Measurements from ENCODE around the gene BFSP2.

Gene BFSP2, protein sequence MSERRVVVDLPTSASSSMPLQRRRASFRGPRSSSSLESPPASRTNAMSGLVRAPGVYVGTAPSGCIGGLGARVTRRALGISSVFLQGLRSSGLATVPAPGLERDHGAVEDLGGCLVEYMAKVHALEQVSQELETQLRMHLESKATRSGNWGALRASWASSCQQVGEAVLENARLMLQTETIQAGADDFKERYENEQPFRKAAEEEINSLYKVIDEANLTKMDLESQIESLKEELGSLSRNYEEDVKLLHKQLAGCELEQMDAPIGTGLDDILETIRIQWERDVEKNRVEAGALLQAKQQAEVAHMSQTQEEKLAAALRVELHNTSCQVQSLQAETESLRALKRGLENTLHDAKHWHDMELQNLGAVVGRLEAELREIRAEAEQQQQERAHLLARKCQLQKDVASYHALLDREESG

DNA sequence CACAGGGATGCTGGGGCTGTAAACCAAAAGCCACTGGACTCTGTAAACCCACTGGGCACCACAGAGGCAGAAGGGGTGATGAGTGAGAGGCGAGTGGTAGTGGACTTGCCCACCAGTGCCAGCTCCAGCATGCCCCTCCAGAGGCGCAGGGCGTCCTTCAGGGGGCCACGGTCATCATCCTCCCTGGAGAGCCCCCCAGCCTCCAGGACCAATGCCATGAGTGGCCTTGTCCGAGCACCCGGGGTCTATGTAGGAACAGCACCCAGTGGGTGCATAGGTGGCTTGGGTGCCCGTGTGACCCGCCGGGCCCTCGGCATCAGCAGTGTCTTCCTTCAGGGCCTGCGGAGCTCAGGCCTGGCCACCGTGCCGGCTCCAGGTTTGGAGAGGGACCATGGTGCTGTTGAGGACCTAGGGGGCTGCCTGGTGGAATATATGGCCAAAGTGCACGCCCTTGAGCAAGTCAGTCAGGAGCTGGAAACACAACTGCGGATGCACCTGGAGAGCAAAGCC is at the start of gene BFSP2:
Gene BFSP2, plus strand, starts transcription at position 51 of the 510 bp plus-strand sequence. Its CDS starts 28 bp downstream, at position 79.
- DNase-seq: no peak

DNA sequence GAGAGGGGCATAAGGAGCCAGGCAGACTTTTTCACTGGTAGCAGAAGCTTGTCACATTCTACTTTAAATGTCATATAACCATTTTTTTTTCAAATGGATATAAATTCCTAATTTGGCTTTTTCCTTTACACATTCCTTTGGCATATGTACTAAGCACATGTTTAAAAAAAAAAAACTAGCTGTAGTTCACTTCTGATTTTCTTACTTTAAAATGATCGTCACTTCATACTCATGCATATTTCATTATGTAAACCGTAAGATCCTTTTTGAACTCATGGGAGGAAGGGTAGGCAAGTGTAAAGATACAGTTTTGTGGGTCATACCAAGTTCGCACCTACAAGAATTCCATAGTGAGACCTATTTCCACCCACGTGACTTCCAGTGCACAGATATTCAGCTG is 45.1 kb upstream of the BFSP2 start:
- no peak for DNase-seq

DNA sequence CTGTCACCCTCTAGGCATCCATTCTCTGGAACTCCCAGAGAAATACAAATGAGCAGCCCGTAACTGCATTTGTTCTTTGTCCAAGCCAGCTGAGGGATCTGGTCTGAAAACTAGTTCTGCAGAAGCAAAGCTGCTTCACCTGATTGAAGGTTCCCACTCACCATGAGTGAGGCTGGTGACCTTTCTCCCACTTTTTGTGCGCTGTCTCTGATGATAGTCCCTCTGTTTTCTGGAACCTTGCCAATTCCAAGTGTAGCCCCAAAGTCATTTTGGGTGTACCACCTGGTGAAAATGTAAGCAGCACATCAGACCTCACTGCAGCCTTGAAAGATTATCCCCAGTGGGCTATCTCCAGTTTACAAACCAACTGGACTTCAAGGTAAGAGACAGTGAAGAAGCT is 39.4 kb upstream of the BFSP2 start:
- DNase-seq: no peak

DNA sequence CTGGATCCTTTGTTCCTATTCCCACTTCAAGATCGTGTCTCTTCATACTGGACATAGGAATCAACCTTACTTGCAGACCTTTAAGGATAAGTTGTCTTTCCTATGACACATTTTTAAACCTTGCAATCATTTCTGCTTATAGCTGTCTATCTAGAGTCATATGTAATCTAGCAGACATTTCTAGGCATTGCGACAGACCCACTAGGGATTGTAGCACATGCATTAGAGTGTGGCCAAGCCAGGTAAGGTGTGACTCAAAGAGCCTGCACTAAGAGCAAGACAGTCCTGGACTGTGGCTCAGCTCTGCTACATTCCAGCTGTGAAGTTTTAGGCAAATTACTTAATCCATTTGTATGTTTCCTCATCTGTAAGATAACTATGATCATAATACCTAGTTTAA is 38.8 kb upstream of the BFSP2 start:
- DNase-seq: no peak

DNA sequence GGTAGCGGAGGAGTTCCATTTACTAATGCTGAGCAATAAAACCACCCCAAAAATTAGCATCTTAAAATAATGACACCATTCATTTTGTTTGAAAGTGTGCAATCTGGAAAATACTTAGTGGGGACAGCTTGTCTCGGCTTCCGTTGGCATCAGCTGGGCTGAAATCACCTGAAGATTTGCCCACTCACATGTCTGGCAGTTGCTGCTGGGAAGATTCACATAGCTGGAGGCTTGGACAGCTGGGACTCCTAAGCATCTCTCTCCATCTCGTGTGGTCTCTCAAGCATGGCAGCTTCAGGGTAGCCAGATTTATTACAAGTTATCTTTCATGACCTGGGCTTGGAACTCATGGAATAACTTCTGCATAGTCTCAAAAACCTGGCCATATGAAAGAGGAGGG is 38.4 kb upstream of the BFSP2 start:
- DNase-seq: no peak

DNA sequence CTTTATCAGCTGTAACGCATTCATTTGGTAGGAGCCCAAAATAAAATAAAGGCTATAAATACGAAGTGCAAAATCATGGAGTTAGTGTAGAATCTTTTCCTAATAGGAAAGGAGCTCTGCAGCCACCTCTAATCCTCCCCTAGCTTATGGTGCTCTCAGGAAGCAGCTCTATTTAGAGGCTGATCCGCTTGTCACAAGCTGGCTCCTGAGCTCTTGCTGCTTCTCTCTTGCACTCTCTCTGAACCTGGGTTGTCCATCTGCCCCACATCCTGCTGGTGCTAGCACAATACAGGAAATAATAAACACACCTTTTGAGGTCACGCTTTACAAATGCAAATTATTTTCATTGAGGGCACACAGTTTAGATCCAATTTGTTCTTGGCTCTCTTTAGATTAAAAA is 37.3 kb upstream of the BFSP2 start:
- DNase-seq: no peak

DNA sequence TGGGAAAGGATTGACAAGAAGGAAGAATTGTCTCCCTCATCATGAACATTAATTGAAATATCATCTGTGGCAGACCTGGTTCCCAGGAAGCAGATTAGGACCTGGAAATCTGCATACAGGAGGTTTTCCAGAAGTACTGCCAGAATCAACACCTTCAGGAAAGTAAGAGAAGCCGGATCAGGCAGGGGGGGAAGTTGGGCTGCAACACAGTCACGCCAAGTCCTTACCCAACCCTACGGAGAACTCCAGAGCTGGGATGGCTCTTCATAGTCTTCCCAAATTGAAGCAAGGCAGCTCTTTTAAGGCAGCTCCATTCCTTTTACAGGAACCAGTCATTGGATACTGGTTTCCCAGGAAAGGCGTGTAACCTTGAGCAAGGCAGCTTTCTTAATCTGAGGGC is 35.2 kb upstream of the BFSP2 start:
- no peak for DNase-seq

DNA sequence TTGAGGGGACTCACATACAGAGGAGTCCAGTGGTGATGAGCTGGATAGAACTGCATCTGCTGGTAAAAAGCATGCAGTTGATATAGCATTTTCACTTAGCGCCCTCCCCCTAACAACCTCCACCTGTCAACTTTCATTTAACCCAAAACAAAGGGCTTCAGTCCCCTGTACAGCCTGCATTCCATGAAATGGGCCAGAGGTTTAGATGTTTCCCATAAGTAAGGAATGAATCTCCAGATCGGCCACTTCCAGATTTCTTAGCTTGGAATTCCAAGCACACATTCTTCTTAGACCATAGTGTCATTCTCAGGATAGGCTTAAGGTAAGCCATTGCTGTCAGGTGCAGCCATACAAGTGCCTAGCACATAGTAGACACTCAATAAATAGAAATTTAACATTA is 32.9 kb upstream of the BFSP2 start:
- no peak for DNase-seq

DNA sequence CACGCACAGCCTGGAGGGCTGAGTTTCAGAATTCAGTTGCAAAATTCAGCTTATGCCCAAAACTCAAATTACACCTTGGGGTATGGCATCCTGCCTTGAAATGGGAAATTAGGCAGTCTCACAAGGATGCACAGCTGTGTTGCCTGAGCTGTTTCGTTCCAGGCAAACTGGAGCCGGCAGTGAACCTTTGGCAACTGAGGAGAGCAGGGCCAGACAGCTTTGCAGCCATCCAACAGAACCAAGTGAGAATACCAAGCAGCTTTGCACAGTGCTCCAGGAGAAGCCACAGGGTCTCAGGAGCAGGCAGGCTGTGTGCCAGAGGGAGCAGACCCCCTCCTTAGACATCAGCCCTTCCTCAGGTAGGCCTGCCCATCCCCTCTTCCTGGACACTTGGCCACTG is 32.5 kb upstream of the BFSP2 start:
- DNase-seq: no peak

DNA sequence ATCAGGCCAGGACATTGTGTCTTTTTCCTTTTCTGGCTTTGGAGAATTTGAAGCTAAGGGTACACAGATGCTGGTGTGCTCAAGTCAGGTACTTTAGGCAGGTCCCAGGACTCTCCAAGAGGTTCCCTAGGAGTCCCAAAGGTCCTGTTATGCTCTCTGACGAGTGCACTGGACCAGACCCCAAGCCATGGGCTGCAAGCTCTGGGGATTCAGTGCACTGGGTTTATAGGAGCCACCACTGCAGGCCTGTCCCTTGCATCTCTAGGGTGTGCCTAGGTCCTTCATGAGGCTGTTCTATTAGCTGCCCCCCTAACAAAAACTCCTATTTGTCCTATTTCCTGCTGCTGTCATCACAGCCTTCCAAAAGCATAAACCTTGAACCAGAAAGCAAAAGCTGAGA is 31.9 kb upstream of the BFSP2 start:
- no peak for DNase-seq

DNA sequence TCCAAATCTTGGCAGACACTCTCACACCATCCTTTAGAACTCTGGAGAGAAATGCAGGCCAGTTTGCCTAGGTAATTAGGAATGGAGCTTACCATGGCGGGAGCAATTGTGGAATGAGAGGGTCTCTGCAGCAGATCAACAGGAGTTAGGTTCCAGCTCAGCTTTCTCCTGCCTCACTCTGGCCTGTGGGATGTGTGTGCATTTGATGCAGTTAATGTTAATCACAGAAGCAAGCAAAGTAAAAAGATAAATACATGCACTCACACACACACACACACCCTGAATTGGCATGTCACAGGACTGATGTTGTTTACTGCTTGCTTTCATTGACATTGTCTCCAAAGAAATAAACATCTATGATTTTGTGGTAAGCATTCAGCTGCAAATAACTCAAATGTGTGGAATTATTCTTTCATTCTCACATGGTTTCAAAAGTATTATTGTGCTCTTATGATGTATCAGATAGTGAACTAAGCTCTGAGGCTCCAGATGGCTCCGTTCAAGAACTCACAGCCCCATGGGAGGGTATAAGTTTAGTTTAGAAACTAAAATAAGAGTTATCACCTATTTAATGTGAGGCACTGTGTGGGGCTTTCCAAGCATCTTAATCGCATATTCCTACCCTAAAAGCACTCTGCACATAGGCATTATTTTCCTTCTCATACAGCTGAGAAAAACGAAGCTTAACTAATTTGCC is 31.3 kb upstream of the BFSP2 start:
- DNase-seq: no peak

DNA sequence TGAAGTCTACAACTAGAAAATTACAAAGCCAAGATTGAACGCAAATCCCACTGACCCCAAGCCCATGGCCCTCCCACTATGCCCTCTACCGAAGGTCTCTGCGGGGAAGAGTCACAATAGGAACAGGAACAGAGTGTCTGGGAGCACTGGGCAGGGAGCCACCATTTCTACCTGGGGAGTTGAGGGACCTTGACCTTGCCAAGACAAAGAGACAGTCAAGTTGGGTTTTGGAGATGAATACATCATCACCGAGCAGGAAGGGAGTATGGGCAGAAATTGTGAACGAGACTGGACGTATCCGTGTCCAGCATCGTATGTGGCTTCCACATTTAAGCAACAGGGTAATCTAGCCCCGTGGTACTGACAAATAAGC is 30.8 kb upstream of the BFSP2 start:
- DNase-seq: no peak

DNA sequence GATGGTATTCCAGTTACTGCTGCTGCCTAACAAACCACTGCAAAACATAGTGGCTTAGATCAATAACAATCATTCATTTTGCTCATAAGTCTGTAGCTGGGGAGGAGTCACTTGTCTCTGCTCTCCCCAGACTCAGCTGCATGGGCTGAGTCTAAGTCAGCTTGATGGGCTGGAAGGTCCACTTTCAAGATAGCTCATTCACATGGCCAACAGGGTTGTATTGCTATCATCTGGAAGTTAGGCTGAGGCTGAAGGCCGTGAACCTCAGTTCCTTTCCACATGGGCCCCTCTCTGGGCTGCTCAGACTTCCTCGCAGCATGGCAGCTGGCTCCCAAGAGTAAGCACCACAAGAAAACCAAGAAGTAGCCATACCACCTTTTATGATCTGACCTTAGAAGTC is 28.7 kb upstream of the BFSP2 start:
- DNase-seq: no peak

DNA sequence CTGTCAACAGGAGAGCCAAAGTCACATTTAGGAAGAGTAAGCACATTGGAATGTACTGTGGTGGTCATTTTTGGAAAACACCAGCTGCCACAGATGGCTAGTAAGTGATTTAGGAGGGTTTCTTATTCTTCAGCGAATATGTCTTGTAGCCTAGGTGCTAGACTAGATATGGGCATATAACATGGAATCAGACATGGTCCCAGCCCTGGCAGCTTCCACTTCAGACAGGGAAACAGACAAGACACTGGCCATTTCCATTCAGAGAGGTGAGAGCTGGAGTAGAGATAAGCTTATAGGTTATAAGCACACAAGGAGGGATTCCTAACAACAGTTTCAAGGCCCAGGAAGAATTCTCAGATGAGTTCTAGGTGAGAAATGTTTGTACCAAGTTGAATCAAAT is 28.2 kb upstream of the BFSP2 start:
- DNase-seq: no peak

DNA sequence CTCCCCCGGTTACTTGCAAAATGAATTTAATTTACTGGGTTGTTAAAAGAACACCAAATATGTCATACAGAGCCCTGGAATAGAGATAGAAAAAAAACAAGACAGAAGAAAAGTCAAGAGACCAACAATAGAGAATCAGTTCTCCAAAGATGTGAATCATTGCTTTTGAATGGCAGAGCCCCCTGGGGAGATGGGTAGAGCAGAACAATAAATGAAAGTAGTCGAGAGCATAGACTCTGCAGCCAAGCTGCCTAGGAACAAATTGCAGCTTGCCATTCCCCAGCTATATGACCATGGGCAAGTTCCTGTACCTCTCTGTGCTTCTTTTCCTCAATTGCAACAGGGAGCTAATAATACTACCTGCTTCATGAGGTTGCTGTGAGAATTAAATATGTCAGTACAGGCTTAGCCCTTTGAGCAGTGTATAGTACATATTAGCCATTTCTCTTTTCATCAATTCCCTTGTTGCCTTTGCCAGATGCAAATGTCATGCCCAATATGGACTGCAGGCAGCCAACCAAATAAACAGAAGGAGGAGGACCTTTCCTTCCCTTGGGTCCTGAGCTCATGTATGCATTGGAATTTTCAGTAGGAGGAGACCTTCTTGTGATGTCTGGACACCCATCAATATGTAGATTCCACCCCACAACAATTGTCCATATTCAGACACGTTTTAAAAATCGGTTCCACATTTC is 25.0 kb upstream of the BFSP2 start:
- DNase-seq: peak; percentile 25

DNA sequence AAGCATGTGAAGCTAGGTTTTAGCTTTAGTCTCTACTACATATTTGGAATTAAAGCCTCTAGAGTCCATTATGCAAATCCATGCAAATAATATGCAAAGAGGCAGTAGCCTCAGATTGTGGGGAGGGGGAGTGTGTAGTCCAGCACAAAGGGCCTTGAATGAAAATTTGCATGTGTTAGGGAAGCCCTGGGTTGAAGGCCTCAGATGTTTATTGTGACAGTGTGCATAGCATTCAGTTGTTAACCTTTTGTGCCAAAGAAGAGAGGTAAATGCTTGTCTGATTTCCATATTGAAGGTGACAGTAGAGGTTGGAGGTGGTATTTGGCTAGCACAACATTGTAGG is 24.5 kb upstream of the BFSP2 start:
- DNase-seq: no peak

DNA sequence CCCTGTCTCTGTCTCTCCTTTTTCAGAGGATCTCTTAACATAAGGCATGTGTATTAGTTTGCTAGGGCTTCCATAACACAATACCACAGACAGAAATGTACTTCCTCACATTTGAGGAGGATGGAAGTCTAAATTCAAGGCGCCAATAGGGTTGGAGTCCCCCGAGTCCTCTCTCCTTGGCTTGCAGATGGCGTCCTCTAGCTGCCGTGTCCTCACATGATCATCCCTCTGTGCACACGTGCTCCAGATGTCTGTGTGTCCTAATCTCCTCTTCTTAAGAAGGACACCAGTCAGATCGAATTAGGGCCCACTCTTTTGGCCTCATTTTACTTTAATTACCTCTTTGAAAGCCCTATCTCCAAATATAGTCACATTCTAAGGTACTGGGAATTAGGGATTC is 23.0 kb upstream of the BFSP2 start:
- peak; percentile 6 for DNase-seq

DNA sequence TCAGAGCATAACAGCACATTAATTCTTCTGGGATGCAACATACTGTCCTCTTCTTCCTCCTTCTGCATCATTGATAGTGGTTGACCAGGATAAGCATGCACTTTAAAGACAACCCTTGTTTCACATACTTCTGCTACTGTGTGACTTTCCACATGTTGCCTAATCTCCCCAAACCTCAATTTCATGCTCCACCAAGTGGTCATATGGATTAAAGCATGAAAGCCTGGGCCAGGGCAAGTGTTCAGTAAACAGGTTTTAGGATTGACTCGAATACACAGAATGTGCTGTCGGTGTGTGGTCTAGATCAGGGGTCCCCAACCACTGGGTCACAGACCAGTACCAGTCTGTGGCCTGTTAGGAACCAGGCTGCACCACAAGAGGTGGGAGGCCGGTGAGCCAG is 22.5 kb upstream of the BFSP2 start:
- peak; percentile 58 for DNase-seq

DNA sequence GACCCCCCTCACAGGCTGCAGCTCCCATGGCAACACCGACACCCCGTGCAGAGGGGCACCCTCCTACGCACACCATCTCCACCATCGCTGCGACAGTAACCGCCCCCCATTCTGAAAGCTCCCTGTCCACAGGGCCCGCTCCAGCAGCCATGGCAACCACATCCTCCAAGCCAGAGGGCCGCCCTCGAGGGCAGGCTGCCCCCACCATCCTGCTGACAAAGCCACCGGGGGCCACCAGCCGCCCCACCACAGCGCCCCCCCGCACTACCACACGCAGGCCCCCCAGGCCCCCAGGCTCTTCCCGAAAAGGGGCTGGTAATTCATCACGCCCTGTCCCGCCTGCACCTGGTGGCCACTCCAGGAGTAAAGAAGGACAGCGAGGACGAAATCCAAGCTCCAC is 19.9 kb upstream of the BFSP2 start:
- DNase-seq: no peak

DNA sequence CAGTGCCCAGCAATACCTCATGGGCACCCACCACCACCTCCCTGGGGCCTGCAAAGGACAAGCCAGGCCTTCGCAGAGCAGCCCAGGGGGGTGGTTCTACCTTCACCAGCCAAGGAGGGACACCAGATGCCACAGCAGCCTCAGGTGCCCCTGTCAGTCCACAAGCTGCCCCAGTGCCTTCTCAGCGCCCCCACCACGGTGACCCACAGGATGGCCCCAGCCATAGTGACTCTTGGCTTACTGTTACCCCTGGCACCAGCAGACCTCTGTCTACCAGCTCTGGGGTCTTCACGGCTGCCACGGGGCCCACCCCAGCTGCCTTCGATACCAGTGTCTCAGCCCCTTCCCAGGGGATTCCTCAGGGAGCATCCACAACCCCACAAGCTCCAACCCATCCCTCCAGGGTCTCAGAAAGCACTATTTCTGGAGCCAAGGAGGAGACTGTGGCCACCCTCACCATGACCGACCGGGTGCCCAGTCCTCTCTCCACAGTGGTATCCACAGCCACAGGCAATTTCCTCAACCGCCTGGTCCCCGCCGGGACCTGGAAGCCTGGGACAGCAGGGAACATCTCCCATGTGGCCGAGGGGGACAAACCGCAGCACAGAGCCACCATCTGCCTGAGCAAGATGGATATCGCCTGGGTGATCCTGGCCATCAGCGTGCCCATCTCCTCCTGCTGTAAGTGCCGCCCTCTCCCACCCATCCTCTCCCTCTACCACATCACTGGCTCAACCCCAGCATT is 19.2 kb upstream of the BFSP2 start:
- DNase-seq: no peak

DNA sequence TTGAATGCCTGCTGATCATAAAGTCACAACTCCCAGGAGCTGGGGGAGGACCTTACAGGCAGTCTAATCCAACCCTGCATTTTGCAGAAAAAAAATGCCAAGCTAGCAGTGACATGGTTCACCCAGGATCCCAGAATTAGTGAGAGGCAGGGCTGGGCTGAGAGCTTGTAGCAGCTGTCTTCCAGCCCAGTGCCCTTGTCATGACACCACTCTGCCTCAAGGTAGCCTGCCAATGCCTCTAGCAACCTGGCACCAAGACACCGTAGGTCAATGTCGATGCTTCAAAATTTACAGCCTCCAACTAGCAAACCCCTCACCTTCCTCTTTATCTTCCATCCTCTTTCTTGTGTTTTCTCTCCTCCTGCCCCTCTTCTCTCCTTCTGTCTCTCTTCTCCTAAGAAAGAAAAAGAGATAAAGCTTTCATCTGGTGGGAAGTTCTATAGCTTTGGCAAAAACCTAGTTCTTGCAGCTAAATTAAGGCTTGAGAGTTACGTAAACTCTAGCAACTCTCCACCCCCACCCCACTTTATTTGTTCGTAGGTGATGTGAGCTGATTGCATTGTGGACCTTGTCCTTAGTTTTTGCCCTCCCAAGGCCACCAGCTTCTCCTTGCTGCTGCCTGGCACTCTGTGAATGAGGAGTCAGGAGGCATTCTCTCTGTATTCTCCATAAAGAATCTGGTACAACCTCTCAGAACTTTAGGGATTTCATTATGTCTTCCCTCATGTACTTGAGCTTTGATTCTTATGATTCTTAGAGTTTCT is 18.3 kb upstream of the BFSP2 start:
- no peak for DNase-seq

DNA sequence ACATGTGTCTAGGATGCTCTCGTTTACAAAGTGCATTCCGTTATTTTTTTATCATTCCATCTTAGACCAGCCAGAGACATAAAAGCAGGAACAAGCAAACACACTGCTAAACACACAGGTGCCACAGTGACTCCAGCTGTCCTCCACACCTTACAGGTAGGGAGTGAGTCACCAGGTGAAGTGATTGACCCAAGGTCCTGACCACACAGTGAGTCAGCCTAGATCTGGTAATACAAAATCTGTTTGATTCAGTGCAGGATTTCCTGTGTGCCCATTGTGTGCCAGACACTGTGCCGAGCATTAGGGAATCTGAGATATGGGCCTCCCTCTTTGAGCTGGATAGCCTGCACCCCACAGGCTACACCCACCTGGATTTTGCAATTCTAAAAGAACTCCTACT is 16.7 kb upstream of the BFSP2 start:
- DNase-seq: no peak

DNA sequence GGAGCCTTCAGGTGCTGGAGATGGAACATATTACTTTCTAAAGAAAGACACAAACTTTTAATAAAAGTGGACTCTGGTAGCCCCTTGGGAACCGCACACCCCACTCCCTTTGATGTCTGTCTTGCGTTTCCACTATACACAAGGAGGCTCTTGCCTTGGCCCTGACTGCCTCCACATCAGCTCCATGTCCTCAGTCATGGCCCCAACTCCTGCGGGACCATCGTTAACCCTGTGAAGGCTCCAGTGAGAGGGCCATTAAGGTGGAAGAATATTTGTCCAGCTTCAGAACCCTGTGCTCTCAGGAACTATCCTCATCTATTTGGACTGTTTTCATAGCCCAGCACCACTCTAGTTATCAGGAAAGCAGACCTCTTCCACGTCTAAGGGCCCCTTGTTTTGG is 16.1 kb upstream of the BFSP2 start:
- no peak for DNase-seq

Measured in fibroblast of upper back skin (primary cell).